ENCODE results near the gene CFD.

DNA sequence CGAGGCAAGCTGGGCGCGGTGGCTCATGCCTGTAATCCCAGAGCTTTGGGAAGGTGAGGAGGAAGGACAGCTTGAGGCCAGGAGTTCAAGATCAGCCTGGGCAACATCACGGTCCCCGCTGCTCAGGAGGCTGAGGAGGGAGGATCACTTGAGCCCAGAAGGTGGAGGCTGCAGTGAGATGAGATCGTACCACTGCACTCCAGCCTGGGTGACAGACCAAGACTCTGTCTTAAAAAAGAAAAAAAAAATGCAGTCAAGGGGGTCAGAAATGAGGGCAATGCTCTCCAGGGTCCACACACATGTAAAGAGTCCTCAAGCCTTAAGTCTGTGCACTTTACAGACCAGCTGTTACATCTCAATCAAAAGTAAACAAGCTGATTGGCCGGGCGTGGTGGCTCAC lies 45.1 kb downstream of the CFD start:
- TF ChIP-seq, protein P1, sequence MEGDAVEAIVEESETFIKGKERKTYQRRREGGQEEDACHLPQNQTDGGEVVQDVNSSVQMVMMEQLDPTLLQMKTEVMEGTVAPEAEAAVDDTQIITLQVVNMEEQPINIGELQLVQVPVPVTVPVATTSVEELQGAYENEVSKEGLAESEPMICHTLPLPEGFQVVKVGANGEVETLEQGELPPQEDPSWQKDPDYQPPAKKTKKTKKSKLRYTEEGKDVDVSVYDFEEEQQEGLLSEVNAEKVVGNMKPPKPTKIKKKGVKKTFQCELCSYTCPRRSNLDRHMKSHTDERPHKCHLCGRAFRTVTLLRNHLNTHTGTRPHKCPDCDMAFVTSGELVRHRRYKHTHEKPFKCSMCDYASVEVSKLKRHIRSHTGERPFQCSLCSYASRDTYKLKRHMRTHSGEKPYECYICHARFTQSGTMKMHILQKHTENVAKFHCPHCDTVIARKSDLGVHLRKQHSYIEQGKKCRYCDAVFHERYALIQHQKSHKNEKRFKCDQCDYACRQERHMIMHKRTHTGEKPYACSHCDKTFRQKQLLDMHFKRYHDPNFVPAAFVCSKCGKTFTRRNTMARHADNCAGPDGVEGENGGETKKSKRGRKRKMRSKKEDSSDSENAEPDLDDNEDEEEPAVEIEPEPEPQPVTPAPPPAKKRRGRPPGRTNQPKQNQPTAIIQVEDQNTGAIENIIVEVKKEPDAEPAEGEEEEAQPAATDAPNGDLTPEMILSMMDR (IDR thresholded peaks at IDR 0.05), result no peak
- TF ChIP-seq POLR2A (IDR thresholded peaks at IDR 0.05), result no peak
- no peak for TF ChIP-seq EP300 (IDR thresholded peaks at IDR 0.05)

All from ovary (tissue), 3 donors.